Measurements from ENCODE around the gene UNC45B.

DNA sequence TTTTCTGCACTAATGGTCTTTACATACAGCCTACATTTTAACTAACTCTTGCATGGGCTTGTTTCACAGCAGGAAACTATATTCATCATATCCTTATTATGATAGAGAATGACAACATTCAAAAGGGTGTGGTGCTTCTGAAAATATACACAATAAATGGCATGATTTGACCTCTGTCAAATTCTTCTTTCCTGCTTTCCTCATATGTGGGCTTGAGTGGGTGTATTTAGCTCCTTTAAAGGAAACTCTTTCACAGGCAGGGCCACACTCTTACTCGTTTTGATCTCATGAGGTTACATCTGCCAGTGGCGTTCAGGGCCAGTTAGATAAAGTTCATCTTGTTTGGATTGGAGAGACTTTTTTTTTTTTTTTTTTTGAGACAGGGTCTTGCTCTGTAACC, 40.5 kb downstream of the UNC45B start:
- TF ChIP-seq, protein P1, sequence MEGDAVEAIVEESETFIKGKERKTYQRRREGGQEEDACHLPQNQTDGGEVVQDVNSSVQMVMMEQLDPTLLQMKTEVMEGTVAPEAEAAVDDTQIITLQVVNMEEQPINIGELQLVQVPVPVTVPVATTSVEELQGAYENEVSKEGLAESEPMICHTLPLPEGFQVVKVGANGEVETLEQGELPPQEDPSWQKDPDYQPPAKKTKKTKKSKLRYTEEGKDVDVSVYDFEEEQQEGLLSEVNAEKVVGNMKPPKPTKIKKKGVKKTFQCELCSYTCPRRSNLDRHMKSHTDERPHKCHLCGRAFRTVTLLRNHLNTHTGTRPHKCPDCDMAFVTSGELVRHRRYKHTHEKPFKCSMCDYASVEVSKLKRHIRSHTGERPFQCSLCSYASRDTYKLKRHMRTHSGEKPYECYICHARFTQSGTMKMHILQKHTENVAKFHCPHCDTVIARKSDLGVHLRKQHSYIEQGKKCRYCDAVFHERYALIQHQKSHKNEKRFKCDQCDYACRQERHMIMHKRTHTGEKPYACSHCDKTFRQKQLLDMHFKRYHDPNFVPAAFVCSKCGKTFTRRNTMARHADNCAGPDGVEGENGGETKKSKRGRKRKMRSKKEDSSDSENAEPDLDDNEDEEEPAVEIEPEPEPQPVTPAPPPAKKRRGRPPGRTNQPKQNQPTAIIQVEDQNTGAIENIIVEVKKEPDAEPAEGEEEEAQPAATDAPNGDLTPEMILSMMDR (IDR thresholded peaks at IDR 0.05; ENCODE audit: insufficient read depth, low read length): no peak
- TF ChIP-seq POLR2AphosphoS5 (IDR thresholded peaks at IDR 0.05; ENCODE audit: low read depth): no peak
- TF ChIP-seq SPI1 (IDR thresholded peaks at IDR 0.05; ENCODE audit: borderline replicate concordance, low read depth): no peak
- TF ChIP-seq, protein P2, sequence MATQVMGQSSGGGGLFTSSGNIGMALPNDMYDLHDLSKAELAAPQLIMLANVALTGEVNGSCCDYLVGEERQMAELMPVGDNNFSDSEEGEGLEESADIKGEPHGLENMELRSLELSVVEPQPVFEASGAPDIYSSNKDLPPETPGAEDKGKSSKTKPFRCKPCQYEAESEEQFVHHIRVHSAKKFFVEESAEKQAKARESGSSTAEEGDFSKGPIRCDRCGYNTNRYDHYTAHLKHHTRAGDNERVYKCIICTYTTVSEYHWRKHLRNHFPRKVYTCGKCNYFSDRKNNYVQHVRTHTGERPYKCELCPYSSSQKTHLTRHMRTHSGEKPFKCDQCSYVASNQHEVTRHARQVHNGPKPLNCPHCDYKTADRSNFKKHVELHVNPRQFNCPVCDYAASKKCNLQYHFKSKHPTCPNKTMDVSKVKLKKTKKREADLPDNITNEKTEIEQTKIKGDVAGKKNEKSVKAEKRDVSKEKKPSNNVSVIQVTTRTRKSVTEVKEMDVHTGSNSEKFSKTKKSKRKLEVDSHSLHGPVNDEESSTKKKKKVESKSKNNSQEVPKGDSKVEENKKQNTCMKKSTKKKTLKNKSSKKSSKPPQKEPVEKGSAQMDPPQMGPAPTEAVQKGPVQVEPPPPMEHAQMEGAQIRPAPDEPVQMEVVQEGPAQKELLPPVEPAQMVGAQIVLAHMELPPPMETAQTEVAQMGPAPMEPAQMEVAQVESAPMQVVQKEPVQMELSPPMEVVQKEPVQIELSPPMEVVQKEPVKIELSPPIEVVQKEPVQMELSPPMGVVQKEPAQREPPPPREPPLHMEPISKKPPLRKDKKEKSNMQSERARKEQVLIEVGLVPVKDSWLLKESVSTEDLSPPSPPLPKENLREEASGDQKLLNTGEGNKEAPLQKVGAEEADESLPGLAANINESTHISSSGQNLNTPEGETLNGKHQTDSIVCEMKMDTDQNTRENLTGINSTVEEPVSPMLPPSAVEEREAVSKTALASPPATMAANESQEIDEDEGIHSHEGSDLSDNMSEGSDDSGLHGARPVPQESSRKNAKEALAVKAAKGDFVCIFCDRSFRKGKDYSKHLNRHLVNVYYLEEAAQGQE (IDR thresholded peaks at IDR 0.05; ENCODE audit: insufficient replicate concordance, low read depth): no peak
